Trophoblast cell (in vitro differentiated cells and primary cell): Measurements from ENCODE around the gene AIFM3.

Source experiments
- DNase-seq, 2 donors: peaks; one replicate each; pipeline ENCODE4 v3.0.0-alpha.2; 2016
- H2AFZ ChIP-seq: 2 replicates; pipeline ENCODE4 v1.6.1; 2013; ENCODE audit warnings: low read length, moderate library complexity, mild to moderate bottlenecking; ENCODE audit not compliant: insufficient read depth, poor library complexity
- H2AK5ac ChIP-seq: 2 replicates; pipeline ENCODE4 v1.6.1; 2013; ENCODE audit warnings: mild to moderate bottlenecking, low read length
- H2BK120ac ChIP-seq: 2 replicates; pipeline ENCODE4 v1.6.1; 2013; ENCODE audit warnings: low read length, mild to moderate bottlenecking, moderate library complexity; ENCODE audit not compliant: insufficient read depth, poor library complexity
- H2BK12ac ChIP-seq: 2 replicates; pipeline ENCODE4 v1.6.1; 2013; ENCODE audit warnings: mild to moderate bottlenecking, low read length, moderate library complexity
- H2BK5ac ChIP-seq: 2 replicates; pipeline ENCODE4 v1.6.1; 2013; ENCODE audit warnings: low read length, low read depth, moderate library complexity, mild to moderate bottlenecking; ENCODE audit not compliant: poor library complexity
- H3K14ac ChIP-seq: 2 replicates; pipeline ENCODE4 v1.6.1; 2013; ENCODE audit warnings: mild to moderate bottlenecking, low read length
- H3K18ac ChIP-seq: 2 replicates; pipeline ENCODE4 v1.6.1; 2013; ENCODE audit warnings: mild to moderate bottlenecking, low read length
- H3K23ac ChIP-seq: 2 replicates; pipeline ENCODE4 v1.6.1; 2013; ENCODE audit warnings: low read length
- H3K27ac ChIP-seq: 2 replicates; pipeline ENCODE4 v1.5.1; 2013; ENCODE audit warnings: low read depth, mild to moderate bottlenecking, inconsistent platforms, low read length, moderate library complexity
- H3K27me3 ChIP-seq: 2 replicates; pipeline ENCODE4 v1.6.1; 2013; ENCODE audit warnings: inconsistent platforms, mild to moderate bottlenecking, low read length, moderate library complexity; ENCODE audit not compliant: insufficient read depth
- H3K36me3 ChIP-seq, 2 experiments: 1 replicate in 1 of 2; 2 replicates in 1 of 2; pipeline ENCODE4 v1.6.1; 2013; ENCODE audit warnings: low read length in 2 of 2, mild to moderate bottlenecking in 2 of 2, moderate library complexity in 1 of 2; ENCODE audit not compliant: insufficient read depth in 2 of 2, control insufficient read depth in 1 of 2
- H3K4ac ChIP-seq: 2 replicates; pipeline ENCODE4 v1.6.1; 2013; ENCODE audit warnings: low read depth, mild to moderate bottlenecking, low read length, moderate library complexity
- H3K4me1 ChIP-seq, 2 experiments: 1 replicate in 1 of 2; 2 replicates in 1 of 2; pipeline ENCODE4 v1.6.1; 2013; ENCODE audit warnings: low read length in 2 of 2, mild to moderate bottlenecking in 2 of 2, moderate library complexity in 1 of 2; ENCODE audit not compliant: insufficient read depth in 2 of 2, control insufficient read depth in 1 of 2
- H3K4me2 ChIP-seq: 2 replicates; pipeline ENCODE4 v1.6.1; 2013; ENCODE audit warnings: inconsistent platforms, mild to moderate bottlenecking, low read length, moderate library complexity
- H3K4me3 ChIP-seq: 2 replicates; pipeline ENCODE4 v1.5.1; 2013; ENCODE audit warnings: mild to moderate bottlenecking, low read depth, low read length, inconsistent platforms
- H3K79me1 ChIP-seq: one replicate; pipeline ENCODE4 v1.6.1; 2013; ENCODE audit warnings: low read length
- H3K79me2 ChIP-seq: 2 replicates; pipeline ENCODE4 v1.6.1; 2013; ENCODE audit warnings: low read length, mild to moderate bottlenecking; ENCODE audit not compliant: control insufficient read depth, insufficient read depth, poor library complexity
- H3K9ac ChIP-seq: 2 replicates; pipeline ENCODE4 v1.6.1; 2013; ENCODE audit warnings: mild to moderate bottlenecking, low read length
- H3K9me3 ChIP-seq: 2 replicates; pipeline ENCODE4 v1.6.1; 2013; ENCODE audit warnings: low read depth, mild to moderate bottlenecking, control low read depth, inconsistent platforms, low read length; ENCODE audit not compliant: insufficient read depth
- H4K12ac ChIP-seq: 2 replicates; pipeline ENCODE4 v1.6.1; 2013; ENCODE audit warnings: low read depth, mild to moderate bottlenecking, low read length, moderate library complexity
- H4K8ac ChIP-seq: 2 replicates; pipeline ENCODE4 v1.6.1; 2013; ENCODE audit warnings: low read depth, mild to moderate bottlenecking, low read length, moderate library complexity
- H4K91ac ChIP-seq: one replicate; pipeline ENCODE4 v1.6.1; 2013; ENCODE audit warnings: low read depth, mild to moderate bottlenecking, low read length, moderate library complexity
- WGBS: extraction: QIAGEN DNeasy Blood & Tissue Kit; methylation state at CpG from one replicate; pipeline ENCODE4 v1.1.7; 2013; ENCODE audit warnings: missing lambda C conversion rate; ENCODE audit not compliant: insufficient read length, insufficient coverage; ENCODE audit errors: extremely low coverage; 5-methylcytosine and 5-hydroxymethylcytosine counted together

AIFM3 gene

GRCh38 chr22:20946991-20947390 lies 20.1 kb upstream of the AIFM3 start:
- no peak overlapping the region for H4K91ac ChIP-seq

GRCh38 chr22:20948450-20948849 lies 18.6 kb upstream of the AIFM3 start:
- no peak overlapping the region for H3K23ac ChIP-seq
- H4K12ac ChIP-seq, result no peak overlapping the region
- no peak overlapping the region for H3K4me2 ChIP-seq
- no peak overlapping the region for H2AFZ ChIP-seq
- WGBS, result no CpG with 5 or more reads among the region's 5 CpGs
- H3K18ac ChIP-seq, result no peak overlapping the region
- H3K79me2 ChIP-seq, result peaks cover 12% of the 10 kb centered on the region
- H2AK5ac ChIP-seq, result no peak overlapping the region
- H2BK5ac ChIP-seq, result no peak overlapping the region
- no peak for DNase-seq
- no peaks in the 10 kb centered on the region for H3K27me3 ChIP-seq
- H3K36me3 ChIP-seq, result peaks cover 15 to 19% of the 10 kb centered on the region in 2 experiments
- H3K4ac ChIP-seq, result peak overlapping the region; percentile 76
- H3K27ac ChIP-seq, result no peak overlapping the region
- no peak overlapping the region for H3K9ac ChIP-seq
- peaks cover 21 to 23% of the 10 kb centered on the region in 2 experiments for H3K4me1 ChIP-seq
- no peak overlapping the region for H2BK120ac ChIP-seq
- peaks cover 4% of the 10 kb centered on the region for H3K79me1 ChIP-seq
- no peaks in the 10 kb centered on the region for H3K9me3 ChIP-seq
- no peak overlapping the region for H3K14ac ChIP-seq
- H4K91ac ChIP-seq, result no peak overlapping the region
- H2BK12ac ChIP-seq, result no peak overlapping the region
- no peak overlapping the region for H4K8ac ChIP-seq
- no peak overlapping the region for H3K4me3 ChIP-seq

More at GRCh38 chr22:20946991-20947390, 20.1 kb upstream of the AIFM3 start:
- Histone ChIP-seq H2AFZ (no peak overlapping the region), H3K27ac (no peak overlapping the region), H3K79me2 (peaks cover 19% of the 10 kb centered on the region), H4K8ac (no peak overlapping the region), H3K4ac (peak overlapping the region; percentile 80), H2BK120ac (no peak overlapping the region), H3K18ac (no peak overlapping the region), H3K9ac (no peak overlapping the region), H2BK12ac (no peak overlapping the region), H3K9me3 (no peaks in the 10 kb centered on the region), H3K23ac (no peak overlapping the region), H3K14ac (no peak overlapping the region), H3K4me3 (no peak overlapping the region), H3K27me3 (no peaks in the 10 kb centered on the region), H3K4me2 (no peak overlapping the region), H3K79me1 (peaks cover 2% of the 10 kb centered on the region), H2BK5ac (no peak overlapping the region), H3K4me1 (peaks cover 18 to 21% of the 10 kb centered on the region in 2 experiments), H3K36me3 (peaks cover 8 to 13% of the 10 kb centered on the region in 2 experiments), H2AK5ac (no peak overlapping the region), H4K12ac (no peak overlapping the region)
- WGBS, result no CpG with 5 or more reads among the region's 1 CpG
- DNase-seq, result no peak

- Histone ChIP-seq H3K79me1 (peaks cover 4% of the 10 kb centered on the region), H2BK5ac (no peak overlapping the region), H4K8ac (no peak overlapping the region), H3K18ac (no peak overlapping the region), H2AK5ac (no peak overlapping the region), H3K4me3 (no peak overlapping the region), H3K23ac (no peak overlapping the region), H2BK120ac (no peak overlapping the region), H3K9ac (no peak overlapping the region), H4K91ac (no peak overlapping the region), H3K27ac (no peak overlapping the region), H3K36me3 (peaks cover 15 to 25% of the 10 kb centered on the region in 2 experiments), H3K79me2 (peaks cover 12% of the 10 kb centered on the region), H2AFZ (no peak overlapping the region), H2BK12ac (no peak overlapping the region), H3K9me3 (no peaks in the 10 kb centered on the region), H4K12ac (no peak overlapping the region), H3K27me3 (no peaks in the 10 kb centered on the region), H3K4ac (no peak overlapping the region), H3K14ac (no peak overlapping the region), H3K4me1 (peaks cover 21 to 23% of the 10 kb centered on the region in 2 experiments), H3K4me2 (no peak overlapping the region)
- no peak for DNase-seq
- no CpG with 5 or more reads among the region's 5 CpGs for WGBS
These were observed 18.1 kb upstream of the AIFM3 start for GRCh38 chr22:20948989-20949388.

GRCh38 chr22:20949698-20950183 lies 17.3 kb upstream of the AIFM3 start:
- Histone ChIP-seq H3K9me3 (no peaks in the 10 kb centered on the region), H3K36me3 (peaks cover 15 to 26% of the 10 kb centered on the region in 2 experiments), H3K14ac (no peak overlapping the region), H2AK5ac (no peak overlapping the region), H3K4me1 (peaks cover 19 to 26% of the 10 kb centered on the region in 2 experiments), H2BK5ac (no peak overlapping the region), H3K79me1 (peaks cover 4% of the 10 kb centered on the region), H3K18ac (no peak overlapping the region), H3K4me3 (no peak overlapping the region), H4K12ac (no peak overlapping the region), H3K4ac (no peak overlapping the region), H3K27ac (peak overlapping the region; percentile 36), H3K23ac (no peak overlapping the region), H3K79me2 (peaks cover 10% of the 10 kb centered on the region), H3K9ac (no peak overlapping the region), H2AFZ (no peak overlapping the region), H4K8ac (no peak overlapping the region), H3K4me2 (no peak overlapping the region), H3K27me3 (no peaks in the 10 kb centered on the region), H4K91ac (no peak overlapping the region), H2BK120ac (no peak overlapping the region), H2BK12ac (no peak overlapping the region)
- DNase-seq, result no peak
- no CpG with 5 or more reads among the region's 13 CpGs for WGBS
